H1 (cell line): Measurements from ENCODE around the gene DYNLRB1. TPM values are rescaled to one million over a fixed set of nuclear protein-coding genes. Genes with fewer than 3 reads are reported as not detected.

Source experiments
- CTCF ChIA-PET: fragments of 300-600 bp; sonication (Branson Sonifier 250); formaldehyde crosslinking; loops from one replicate; lab custom pipeline; 2021; ENCODE audit not compliant: partially characterized antibody; lab: Charles Lee
- POLR2A ChIA-PET: fragments of 300-600 bp; sonication (Branson Sonifier 250); formaldehyde crosslinking; loops from one replicate; lab custom pipeline; 2021; ENCODE audit warnings: inconsistent platforms; ENCODE audit not compliant: partially characterized antibody; lab: Charles Lee
- DNase-seq, 2 experiments: peaks; one replicate each; pipeline versions ENCODE4 v3.0.0 to v3.0.0-alpha.2; 2010 to 2022; ENCODE audit warnings: low spot score in 2 of 2, low read depth in 1 of 2, mixed read lengths in 1 of 2
- FAIRE-seq: peaks from 2 replicates; lab custom pipeline; 2011; peaks lifted over from hg19 to GRCh38; lab: Jason Lieb, UNC
- H2AFZ ChIP-seq: 2 replicates; pipeline ENCODE4 v1.8.1; 2012; ENCODE audit warnings: low read length, inconsistent platforms
- H2AK5ac ChIP-seq: 2 replicates; pipeline ENCODE4 v1.6.1; 2013; ENCODE audit warnings: low read depth, low read length
- H2BK120ac ChIP-seq: replicated peaks from 2 replicates; pipeline ENCODE3; 2013; ENCODE audit warnings: low read depth, low read length, inconsistent platforms
- H2BK12ac ChIP-seq: 2 replicates; pipeline ENCODE4 v1.6.1; 2013; ENCODE audit warnings: low read depth, low read length
- H2BK15ac ChIP-seq: 2 replicates; pipeline ENCODE4 v1.6.1; 2013; ENCODE audit warnings: low read length
- H2BK20ac ChIP-seq: 2 replicates; pipeline ENCODE4 v1.6.1; 2013; ENCODE audit warnings: low read length
- H2BK5ac ChIP-seq: 2 replicates; pipeline ENCODE4 v1.6.1; 2013; ENCODE audit warnings: low read depth, low read length
- H3K14ac ChIP-seq: 2 replicates; pipeline ENCODE4 v1.6.1; 2013; ENCODE audit warnings: inconsistent platforms; ENCODE audit not compliant: insufficient read length
- H3K18ac ChIP-seq: 2 replicates; pipeline ENCODE4 v1.6.1; 2013; ENCODE audit warnings: low read length; ENCODE audit errors: extremely low read depth
- H3K23ac ChIP-seq: 2 replicates; pipeline ENCODE4 v1.6.1; 2013; ENCODE audit warnings: inconsistent platforms; ENCODE audit not compliant: insufficient read length
- H3K23me2 ChIP-seq: 2 replicates; pipeline ENCODE4 v1.6.1; 2013; ENCODE audit warnings: low read depth, low read length
- H3K27ac ChIP-seq: 2 replicates; pipeline ENCODE4 v1.6.1; 2011; ENCODE audit warnings: low read depth, low read length, inconsistent platforms
- H3K27me3 ChIP-seq, 4 experiments: replicated peaks in 1 of 4; 1 replicate in 1 of 4; 2 replicates in 3 of 4; pipeline versions ENCODE4 v1.6.1 to v1.8.1; 2011 to 2013; ENCODE audit warnings: low read length in 3 of 4, mild to moderate bottlenecking in 3 of 4, inconsistent platforms in 2 of 4, mixed read lengths in 2 of 4, moderate library complexity in 1 of 4; ENCODE audit not compliant: control insufficient read depth in 3 of 4, insufficient read depth in 3 of 4; ENCODE audit errors: extremely low read depth in 1 of 4
- H3K36me3 ChIP-seq, 4 experiments: 2 replicates each; pipeline versions ENCODE4 v1.6.1 to v1.8.1; 2011 to 2013; ENCODE audit warnings: mild to moderate bottlenecking in 4 of 4, low read length in 3 of 4, moderate library complexity in 2 of 4, control low read depth in 1 of 4, inconsistent platforms in 1 of 4; ENCODE audit not compliant: insufficient read depth in 4 of 4, control insufficient read depth in 2 of 4
- H3K4ac ChIP-seq: replicated peaks from 2 replicates; pipeline ENCODE3; 2013; ENCODE audit warnings: low read length, low read depth, mixed read lengths, inconsistent platforms; ENCODE audit not compliant: insufficient read length
- H3K4me1 ChIP-seq, 4 experiments: replicated peaks in 1 of 4; 1 replicate in 1 of 4; 2 replicates in 3 of 4; pipeline versions ENCODE4 v1.6.1 to v1.8.1; 2011 to 2013; ENCODE audit warnings: low read length in 3 of 4, inconsistent platforms in 2 of 4, mixed read lengths in 1 of 4; ENCODE audit not compliant: insufficient read depth in 4 of 4, control insufficient read depth in 3 of 4
- H3K4me2 ChIP-seq, 2 experiments: 2 replicates each; pipeline versions ENCODE4 v1.6.1 to v1.8.1; 2011 to 2013; ENCODE audit warnings: low read depth in 2 of 2, low read length in 2 of 2, control low read depth in 1 of 2, inconsistent platforms in 1 of 2, mild to moderate bottlenecking in 1 of 2; ENCODE audit not compliant: insufficient read depth in 1 of 2
- H3K4me3 ChIP-seq, 4 experiments: fragments of 200-600, 300-600 bp in 1 of 4; sonication (generic), shearing (Covaris generic), sonication (Bioruptor Twin) in 1 of 4; 2 replicates each; pipeline versions ENCODE4 v1.5.1 to v1.8.1; 2011 to 2016; ENCODE audit warnings: low read length in 4 of 4, low read depth in 3 of 4, control low read depth in 2 of 4, inconsistent platforms in 2 of 4, mild to moderate bottlenecking in 2 of 4, mixed read lengths in 1 of 4, moderate library complexity in 1 of 4; ENCODE audit not compliant: insufficient read depth in 2 of 4; ENCODE audit errors: extremely low read depth in 1 of 4
- H3K56ac ChIP-seq: replicated peaks from 2 replicates; pipeline ENCODE3; 2013; ENCODE audit warnings: low read depth, mild to moderate bottlenecking, mixed read lengths, low read length, inconsistent platforms; ENCODE audit not compliant: insufficient read length
- H3K79me1 ChIP-seq: 2 replicates; pipeline ENCODE4 v1.6.1; 2013; ENCODE audit warnings: low read depth, low read length, control low read depth
- H3K79me2 ChIP-seq, 2 experiments: 2 replicates each; pipeline versions ENCODE4 v1.6.1 to v1.8.1; 2012 to 2013; ENCODE audit warnings: low read length in 2 of 2, mild to moderate bottlenecking in 2 of 2, inconsistent platforms in 1 of 2; ENCODE audit not compliant: insufficient read depth in 2 of 2, control insufficient read depth in 1 of 2
- H3K9ac ChIP-seq, 4 experiments: replicated peaks in 1 of 4; 1 replicate in 1 of 4; 2 replicates in 3 of 4; pipeline versions ENCODE4 v1.6.1 to v1.8.1; 2011 to 2013; ENCODE audit warnings: low read depth in 3 of 4, low read length in 3 of 4, control low read depth in 2 of 4, mild to moderate bottlenecking in 2 of 4, moderate library complexity in 2 of 4, inconsistent platforms in 1 of 4; ENCODE audit errors: extremely low read depth in 1 of 4
- H3K9me3 ChIP-seq, 2 experiments: 2 replicates each; pipeline versions ENCODE4 v1.6.1 to v1.8.1; 2012 to 2013; ENCODE audit warnings: mild to moderate bottlenecking in 2 of 2, moderate library complexity in 2 of 2, control low read depth in 1 of 2, inconsistent platforms in 1 of 2, low read depth in 1 of 2, low read length in 1 of 2, mixed read lengths in 1 of 2; ENCODE audit not compliant: insufficient read depth in 2 of 2
- H4K20me1 ChIP-seq, 2 experiments: replicated peaks in 1 of 2; 2 replicates each; pipeline versions ENCODE3 to v1.8.1; 2011 to 2013; ENCODE audit warnings: inconsistent platforms in 2 of 2, low read length in 2 of 2, mild to moderate bottlenecking in 1 of 2; ENCODE audit not compliant: insufficient read depth in 2 of 2, control insufficient read depth in 1 of 2
- H4K5ac ChIP-seq: 2 replicates; pipeline ENCODE4 v1.6.1; 2013; ENCODE audit warnings: low read length, low read depth, mixed read lengths, inconsistent platforms; ENCODE audit not compliant: insufficient read length
- H4K8ac ChIP-seq: 2 replicates; pipeline ENCODE4 v1.8.0; 2013; ENCODE audit warnings: mild to moderate bottlenecking, moderate library complexity, low read length, inconsistent platforms; ENCODE audit not compliant: insufficient read depth; ENCODE audit errors: extremely low read depth
- H4K91ac ChIP-seq: replicated peaks from 2 replicates; pipeline ENCODE3; 2013; ENCODE audit warnings: low read length, mixed read lengths, inconsistent platforms; ENCODE audit not compliant: insufficient read length
- ASH2L ChIP-seq: fragments of 200-600, 300-600 bp; sonication (generic); IDR thresholded peaks from one replicate; pipeline ENCODE4 v1.7.1; 2017; ENCODE audit warnings: low read length
- CEBPB ChIP-seq: IDR thresholded peaks from 2 replicates; pipeline ENCODE4 v1.6.1; 2012; ENCODE audit warnings: low read depth, low read length
- FOSL1 ChIP-seq: IDR thresholded peaks from 2 replicates; pipeline ENCODE4 v1.6.1; 2011; ENCODE audit warnings: mild to moderate bottlenecking, low read depth, low read length, moderate library complexity; ENCODE audit not compliant: insufficient read depth
- GABPA ChIP-seq: IDR thresholded peaks from 2 replicates; pipeline ENCODE4 v1.6.1; 2011; ENCODE audit warnings: mild to moderate bottlenecking, low read length, moderate library complexity, borderline replicate concordance; ENCODE audit not compliant: insufficient read depth
- JUN ChIP-seq: IDR thresholded peaks from 2 replicates; pipeline ENCODE4 v1.6.1; 2011; ENCODE audit warnings: low read depth, mild to moderate bottlenecking, improper control_type of control experiment, low read length
- KDM5A ChIP-seq: fragments of 200-600 bp; IDR thresholded peaks from 2 replicates; pipeline ENCODE4 v1.7.1; 2012; ENCODE audit warnings: mild to moderate bottlenecking, low read length, inconsistent platforms, mixed read lengths
- POLR2A ChIP-seq, 2 experiments: IDR thresholded peaks; 1 replicate in 1 of 2; 2 replicates in 1 of 2; pipeline ENCODE4 v1.6.1; 2011; ENCODE audit warnings: low read depth in 2 of 2, low read length in 2 of 2, mild to moderate bottlenecking in 2 of 2; ENCODE audit errors: control extremely low read depth in 1 of 2
- RBBP5 ChIP-seq: IDR thresholded peaks from 2 replicates; pipeline ENCODE4 v1.7.1; 2012; ENCODE audit warnings: low read depth, mild to moderate bottlenecking, inconsistent platforms, low read length, moderate library complexity, borderline replicate concordance
- RFX5 ChIP-seq: IDR thresholded peaks from 2 replicates; pipeline ENCODE4 v1.6.1; 2011; ENCODE audit warnings: low read depth, low read length, improper control_type of control experiment, borderline replicate concordance
- RXRA ChIP-seq: IDR thresholded peaks from 2 replicates; pipeline ENCODE4 v1.6.1; 2011; ENCODE audit warnings: low read depth, mild to moderate bottlenecking, low read length, moderate library complexity; ENCODE audit not compliant: insufficient read depth
- SIRT6 ChIP-seq: IDR thresholded peaks from one replicate; pipeline ENCODE4 v1.7.1; 2012; ENCODE audit warnings: low read length, inconsistent platforms
- YY1 ChIP-seq: IDR thresholded peaks from 2 replicates; pipeline ENCODE4 v1.6.1; 2011; ENCODE audit warnings: low read depth, mild to moderate bottlenecking, low read length
- WGBS, 2 experiments: shearing (Covaris generic) in 1 of 2; methylation state at CpG; one replicate each; pipeline versions ENCODE4 v1.1.6 to v1.1.7; 2013 to 2015; ENCODE audit warnings: low lambda C conversion rate in 2 of 2, mixed read lengths in 2 of 2, inconsistent platforms in 1 of 2, low coverage in 1 of 2, missing lambda C conversion rate in 1 of 2; ENCODE audit not compliant: insufficient replicate concordance in 2 of 2, insufficient coverage in 1 of 2, insufficient read length in 1 of 2; ENCODE audit errors: extremely low coverage in 1 of 2, missing lambda C conversion rate in 1 of 2; 5-methylcytosine and 5-hydroxymethylcytosine counted together
- polyA plus RNA-seq, 7 experiments: library from polyadenylated mRNA; depleted of rRNA in 3 of 7; stranded (reverse) in 5 of 7; unstranded in 2 of 7; fragments of >200 nt in 5 of 7; fragments of 200-250 nt in 2 of 7; gene quantifications; 1 replicate in 5 of 7; 2 replicates in 1 of 7; 4 replicates in 1 of 7; pipeline versions ENCODE4 v1.2.1 to v1.2.3, GENCODE V29; 2011 to 2013; ENCODE audit warnings: missing spikeins in 2 of 7, mixed read lengths in 2 of 7
- total RNA-seq: library from RNA; stranded (reverse); fragmentation: NEBNext Ultra II Directional; extraction: Animal tissue kit (Norgen Biotek cat#: 25700); gene quantifications from 2 replicates; pipeline ENCODE4 v1.2.1, GENCODE V29; 2021
- TF ChIP-seq, protein P1 (sequence below), 3 experiments: IDR thresholded peaks; 1 replicate in 2 of 3; 2 replicates in 1 of 3; pipeline versions ENCODE4 v1.5.1 to v1.6.1; 2011; ENCODE audit warnings: low read length in 3 of 3, mild to moderate bottlenecking in 3 of 3, inconsistent platforms in 2 of 3, low read depth in 1 of 3, moderate library complexity in 1 of 3; ENCODE audit not compliant: insufficient read depth in 1 of 3; ENCODE audit errors: control extremely low read depth in 1 of 3

Gene DYNLRB1
- total and polyA plus RNA-seq, 2 of the 8 experiments (the other 6 are each of a cell fraction or from before 2014, with no cell fraction given): 109 to 214 TPM

DNA sequence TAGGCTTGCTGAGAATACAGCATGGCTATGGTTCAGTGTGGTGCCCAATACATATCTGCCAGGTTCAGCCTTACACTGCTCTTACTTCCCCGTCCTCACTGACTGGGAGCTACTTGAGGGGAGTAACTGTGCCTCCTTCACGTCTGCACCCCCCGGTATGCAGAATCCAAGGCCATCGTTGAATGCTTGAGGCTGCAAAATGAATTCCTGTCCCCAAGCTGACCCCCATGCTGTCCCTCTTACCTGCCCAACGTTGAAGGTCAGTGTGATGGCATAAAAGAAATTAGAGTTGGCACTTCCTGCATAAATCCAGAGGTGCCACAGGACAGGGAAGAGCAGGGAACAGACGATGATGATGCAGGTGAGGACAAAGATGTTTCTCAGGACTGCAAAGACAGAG is 58.6 kb downstream of the DYNLRB1 start:
- no peaks in the 10 kb centered on the region for H3K79me2 ChIP-seq
- no peak overlapping the region for H3K9ac ChIP-seq
- no peaks in the 10 kb centered on the region for H3K23me2 ChIP-seq
- CTCF ChIA-PET: interaction anchor here (0.6 to 1.6 kb wide), 2 partner anchors 13 to 198 kb away, joined by 3 to 5 read pairs; no protein-coding TSS in a partner anchor
- H3K79me1 ChIP-seq: no peaks in the 10 kb centered on the region
- H3K4me2 ChIP-seq: no peak overlapping the region
- H2BK20ac ChIP-seq: no peak overlapping the region
- 90% methylated on average over 6 of the region's 6 CpGs; no CpG with 5 or more reads in 1 of the 2 experiments for WGBS, 2 experiments
- no peak overlapping the region for H3K4ac ChIP-seq
- H3K14ac ChIP-seq: no peak overlapping the region
- no peak overlapping the region for H4K91ac ChIP-seq
- H3K4me1 ChIP-seq: no peaks in the 10 kb centered on the region
- no peak overlapping the region for H3K27ac ChIP-seq
- H3K18ac ChIP-seq: no peak overlapping the region
- no peak overlapping the region for H4K5ac ChIP-seq
- POLR2A ChIA-PET: no interaction called here
- H2BK12ac ChIP-seq: no peak overlapping the region
- H3K56ac ChIP-seq: no peak overlapping the region
- H2BK120ac ChIP-seq: no peak overlapping the region
- H4K20me1 ChIP-seq: no peaks in the 10 kb centered on the region
- no peaks in the 10 kb centered on the region for H3K9me3 ChIP-seq
- H4K8ac ChIP-seq: no peak overlapping the region
- no peak overlapping the region for H2AFZ ChIP-seq
- no peak overlapping the region for H3K23ac ChIP-seq
- no peak overlapping the region for H2BK15ac ChIP-seq
- no peak overlapping the region for H2AK5ac ChIP-seq
- DNase-seq (no peak), FAIRE-seq (no peak)
- no peaks in the 10 kb centered on the region for H3K27me3 ChIP-seq
- H3K36me3 ChIP-seq: peaks cover 0 to 3% (median 0%) of the 10 kb centered on the region in 4 experiments; a peak in 1 of 8 replicates
- H2BK5ac ChIP-seq: no peak overlapping the region
- H3K4me3 ChIP-seq: no peak overlapping the region
- TF ChIP-seq FOSL1: no peak
- TF ChIP-seq, protein P1, sequence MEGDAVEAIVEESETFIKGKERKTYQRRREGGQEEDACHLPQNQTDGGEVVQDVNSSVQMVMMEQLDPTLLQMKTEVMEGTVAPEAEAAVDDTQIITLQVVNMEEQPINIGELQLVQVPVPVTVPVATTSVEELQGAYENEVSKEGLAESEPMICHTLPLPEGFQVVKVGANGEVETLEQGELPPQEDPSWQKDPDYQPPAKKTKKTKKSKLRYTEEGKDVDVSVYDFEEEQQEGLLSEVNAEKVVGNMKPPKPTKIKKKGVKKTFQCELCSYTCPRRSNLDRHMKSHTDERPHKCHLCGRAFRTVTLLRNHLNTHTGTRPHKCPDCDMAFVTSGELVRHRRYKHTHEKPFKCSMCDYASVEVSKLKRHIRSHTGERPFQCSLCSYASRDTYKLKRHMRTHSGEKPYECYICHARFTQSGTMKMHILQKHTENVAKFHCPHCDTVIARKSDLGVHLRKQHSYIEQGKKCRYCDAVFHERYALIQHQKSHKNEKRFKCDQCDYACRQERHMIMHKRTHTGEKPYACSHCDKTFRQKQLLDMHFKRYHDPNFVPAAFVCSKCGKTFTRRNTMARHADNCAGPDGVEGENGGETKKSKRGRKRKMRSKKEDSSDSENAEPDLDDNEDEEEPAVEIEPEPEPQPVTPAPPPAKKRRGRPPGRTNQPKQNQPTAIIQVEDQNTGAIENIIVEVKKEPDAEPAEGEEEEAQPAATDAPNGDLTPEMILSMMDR (IDR thresholded peaks at IDR 0.05; ENCODE audit: control extremely low read depth in 1 of 3, insufficient read depth in 1 of 3, low read depth in 1 of 3, low read length in 3 of 3): no peak
- no peak for TF ChIP-seq RXRA
- TF ChIP-seq RFX5: no peak
- no peak for TF ChIP-seq RBBP5
- no peak for TF ChIP-seq POLR2A (IDR thresholded peaks at IDR 0.05; ENCODE audit: control extremely low read depth in 1 of 2, low read depth in 2 of 2, low read length in 2 of 2)
- no peak for TF ChIP-seq YY1
- no peak for TF ChIP-seq ASH2L
- TF ChIP-seq GABPA: no peak
- no peak for TF ChIP-seq JUN
- no peak for TF ChIP-seq KDM5A
- no peak for TF ChIP-seq SIRT6
- no peak for TF ChIP-seq CEBPB
